ENCODE data around the gene TMEM131. TPM values are rescaled to one million over a fixed set of nuclear protein-coding genes. Genes with fewer than 3 reads are reported as not detected.

The TMEM131 gene
- total and polyA plus RNA-seq, 10 of the 15 experiments (the other 5 are each of a cell fraction or from before 2014, with no cell fraction given) = 6.0 to 48.2 (median 23.2) TPM

GRCh38 chr2:97891611-97892010 is 104.1 kb downstream of the TMEM131 start:
- Histone ChIP-seq H3K27ac (ENCODE audit: control insufficient read depth, insufficient read depth) (no peak overlapping the region), H3K79me2 (ENCODE audit: control insufficient read depth, insufficient read depth, low read length) (no peaks in the 10 kb centered on the region), H2AFZ (ENCODE audit: control insufficient read depth, low read depth, low read length) (no peak overlapping the region), H3K4me1 (ENCODE audit: control insufficient read depth, insufficient read depth, low read length) (no peaks in the 10 kb centered on the region), H3K9ac (ENCODE audit: control insufficient read depth, insufficient read depth, low read length) (no peak overlapping the region), H3K4me2 (ENCODE audit: control insufficient read depth, insufficient read depth) (no peak overlapping the region), H3K9me3 (replicated peaks; ENCODE audit: control insufficient read depth, insufficient read depth, low read length) (peaks cover 9% of the 10 kb centered on the region; the same call in 2 of the 3 replicates), H4K20me1 (ENCODE audit: control insufficient read depth, insufficient read depth) (no peaks in the 10 kb centered on the region), H3K4me3 (no peak overlapping the region), H3K27me3 (replicated peaks in 1 of 2; ENCODE audit: control insufficient read depth in 2 of 2, insufficient read depth in 2 of 2, low read length in 1 of 2) (no peaks in the 10 kb centered on the region), H3K36me3 (ENCODE audit: control insufficient read depth in 2 of 2, insufficient read depth in 2 of 2, low read length in 1 of 2) (peaks cover 7 to 11% of the 10 kb centered on the region in 2 experiments)
- no TSS peak for BruUV-seq (replicated peaks)
- ChIA-PET SMC1A (ENCODE audit: uncharacterized antibody, unreplicated experiment) (interaction anchor here (0.8 to 1.5 kb wide), 5 partner anchors 9 to 99 kb away, joined by 3 to 4 read pairs (median 3); no protein-coding TSS in a partner anchor), RAD21 (ENCODE audit: unreplicated experiment) (no interaction called here), POLR2A (no interaction called here), CTCF (interaction anchor here (1.6 kb wide), 1 partner anchor 21 kb away, joined by 3 read pairs; no protein-coding TSS in a partner anchor)
- intact Hi-C loops (cut with micrococcal nuclease; ENCODE audit: unreplicated experiment) = no loop called here
- ATAC-seq (no peak), DNase-seq (ENCODE audit: low read depth, low spot score) (no peak), FAIRE-seq (no peak)
- TF ChIP-seq RBBP5 (conservative IDR thresholded peaks at IDR 0.05) (no peak), RB1 (IDR thresholded peaks at IDR 0.05; ENCODE audit: borderline replicate concordance) (no peak), NFYA (IDR thresholded peaks at IDR 0.05; ENCODE audit: borderline replicate concordance, low read depth, low read length) (no peak), BMI1 (IDR thresholded peaks at IDR 0.05; ENCODE audit: borderline replicate concordance) (no peak), MTA2 (IDR thresholded peaks at IDR 0.05; ENCODE audit: low read depth) (no peak), STAT3 (IDR thresholded peaks at IDR 0.05; ENCODE audit: low read depth, low read length) (no peak), POU2F2 (IDR thresholded peaks at IDR 0.05; ENCODE audit: borderline replicate concordance, low read depth, low read length) (no peak)
- TF ChIP-seq, protein P1, sequence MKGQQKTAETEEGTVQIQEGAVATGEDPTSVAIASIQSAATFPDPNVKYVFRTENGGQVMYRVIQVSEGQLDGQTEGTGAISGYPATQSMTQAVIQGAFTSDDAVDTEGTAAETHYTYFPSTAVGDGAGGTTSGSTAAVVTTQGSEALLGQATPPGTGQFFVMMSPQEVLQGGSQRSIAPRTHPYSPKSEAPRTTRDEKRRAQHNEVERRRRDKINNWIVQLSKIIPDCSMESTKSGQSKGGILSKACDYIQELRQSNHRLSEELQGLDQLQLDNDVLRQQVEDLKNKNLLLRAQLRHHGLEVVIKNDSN (IDR thresholded peaks at IDR 0.05; ENCODE audit: borderline replicate concordance, extremely low read length, insufficient read depth, low read depth, low read length) = no peak
- TF ChIP-seq, protein P2, sequence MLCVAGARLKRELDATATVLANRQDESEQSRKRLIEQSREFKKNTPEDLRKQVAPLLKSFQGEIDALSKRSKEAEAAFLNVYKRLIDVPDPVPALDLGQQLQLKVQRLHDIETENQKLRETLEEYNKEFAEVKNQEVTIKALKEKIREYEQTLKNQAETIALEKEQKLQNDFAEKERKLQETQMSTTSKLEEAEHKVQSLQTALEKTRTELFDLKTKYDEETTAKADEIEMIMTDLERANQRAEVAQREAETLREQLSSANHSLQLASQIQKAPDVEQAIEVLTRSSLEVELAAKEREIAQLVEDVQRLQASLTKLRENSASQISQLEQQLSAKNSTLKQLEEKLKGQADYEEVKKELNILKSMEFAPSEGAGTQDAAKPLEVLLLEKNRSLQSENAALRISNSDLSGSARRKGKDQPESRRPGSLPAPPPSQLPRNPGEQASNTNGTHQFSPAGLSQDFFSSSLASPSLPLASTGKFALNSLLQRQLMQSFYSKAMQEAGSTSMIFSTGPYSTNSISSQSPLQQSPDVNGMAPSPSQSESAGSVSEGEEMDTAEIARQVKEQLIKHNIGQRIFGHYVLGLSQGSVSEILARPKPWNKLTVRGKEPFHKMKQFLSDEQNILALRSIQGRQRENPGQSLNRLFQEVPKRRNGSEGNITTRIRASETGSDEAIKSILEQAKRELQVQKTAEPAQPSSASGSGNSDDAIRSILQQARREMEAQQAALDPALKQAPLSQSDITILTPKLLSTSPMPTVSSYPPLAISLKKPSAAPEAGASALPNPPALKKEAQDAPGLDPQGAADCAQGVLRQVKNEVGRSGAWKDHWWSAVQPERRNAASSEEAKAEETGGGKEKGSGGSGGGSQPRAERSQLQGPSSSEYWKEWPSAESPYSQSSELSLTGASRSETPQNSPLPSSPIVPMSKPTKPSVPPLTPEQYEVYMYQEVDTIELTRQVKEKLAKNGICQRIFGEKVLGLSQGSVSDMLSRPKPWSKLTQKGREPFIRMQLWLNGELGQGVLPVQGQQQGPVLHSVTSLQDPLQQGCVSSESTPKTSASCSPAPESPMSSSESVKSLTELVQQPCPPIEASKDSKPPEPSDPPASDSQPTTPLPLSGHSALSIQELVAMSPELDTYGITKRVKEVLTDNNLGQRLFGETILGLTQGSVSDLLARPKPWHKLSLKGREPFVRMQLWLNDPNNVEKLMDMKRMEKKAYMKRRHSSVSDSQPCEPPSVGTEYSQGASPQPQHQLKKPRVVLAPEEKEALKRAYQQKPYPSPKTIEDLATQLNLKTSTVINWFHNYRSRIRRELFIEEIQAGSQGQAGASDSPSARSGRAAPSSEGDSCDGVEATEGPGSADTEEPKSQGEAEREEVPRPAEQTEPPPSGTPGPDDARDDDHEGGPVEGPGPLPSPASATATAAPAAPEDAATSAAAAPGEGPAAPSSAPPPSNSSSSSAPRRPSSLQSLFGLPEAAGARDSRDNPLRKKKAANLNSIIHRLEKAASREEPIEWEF (IDR thresholded peaks at IDR 0.05; ENCODE audit: insufficient replicate concordance, low read depth, low read length) = no peak
- in situ Hi-C loops (cut with MboI) = no loop called here

All from GM12878 (cell line).